H1 (cell line): ENCODE data around the gene UBN1. TPM values are rescaled to one million over a fixed set of nuclear protein-coding genes. Genes with fewer than 3 reads are reported as not detected.

Experiments
- CHD1 ChIP-seq: IDR thresholded peaks from 2 replicates; pipeline ENCODE4 v1.6.1; 2012; ENCODE audit warnings: low read depth, low read length, improper control_type of control experiment
- JUND ChIP-seq: IDR thresholded peaks from 2 replicates; pipeline ENCODE4 v1.6.1; 2011; ENCODE audit warnings: mild to moderate bottlenecking, improper control_type of control experiment, low read length
- SIX5 ChIP-seq: IDR thresholded peaks from 2 replicates; pipeline ENCODE4 v1.6.1; 2011; ENCODE audit warnings: mild to moderate bottlenecking, low read depth, low read length
- polyA plus RNA-seq, 7 experiments: library from polyadenylated mRNA; depleted of rRNA in 3 of 7; stranded (reverse) in 5 of 7; unstranded in 2 of 7; fragments of >200 nt in 5 of 7; fragments of 200-250 nt in 2 of 7; gene quantifications; 1 replicate in 5 of 7; 2 replicates in 1 of 7; 4 replicates in 1 of 7; pipeline versions ENCODE4 v1.2.1 to v1.2.3, GENCODE V29; 2011 to 2013; ENCODE audit warnings: missing spikeins in 2 of 7, mixed read lengths in 2 of 7
- total RNA-seq: library from RNA; stranded (reverse); fragmentation: NEBNext Ultra II Directional; extraction: Animal tissue kit (Norgen Biotek cat#: 25700); gene quantifications from 2 replicates; pipeline ENCODE4 v1.2.1, GENCODE V29; 2021

The UBN1 gene
- total and polyA plus RNA-seq, 2 of the 8 experiments (the other 6 are each of a cell fraction or from before 2014, with no cell fraction given), result 16.2 to 37.0 TPM

DNA sequence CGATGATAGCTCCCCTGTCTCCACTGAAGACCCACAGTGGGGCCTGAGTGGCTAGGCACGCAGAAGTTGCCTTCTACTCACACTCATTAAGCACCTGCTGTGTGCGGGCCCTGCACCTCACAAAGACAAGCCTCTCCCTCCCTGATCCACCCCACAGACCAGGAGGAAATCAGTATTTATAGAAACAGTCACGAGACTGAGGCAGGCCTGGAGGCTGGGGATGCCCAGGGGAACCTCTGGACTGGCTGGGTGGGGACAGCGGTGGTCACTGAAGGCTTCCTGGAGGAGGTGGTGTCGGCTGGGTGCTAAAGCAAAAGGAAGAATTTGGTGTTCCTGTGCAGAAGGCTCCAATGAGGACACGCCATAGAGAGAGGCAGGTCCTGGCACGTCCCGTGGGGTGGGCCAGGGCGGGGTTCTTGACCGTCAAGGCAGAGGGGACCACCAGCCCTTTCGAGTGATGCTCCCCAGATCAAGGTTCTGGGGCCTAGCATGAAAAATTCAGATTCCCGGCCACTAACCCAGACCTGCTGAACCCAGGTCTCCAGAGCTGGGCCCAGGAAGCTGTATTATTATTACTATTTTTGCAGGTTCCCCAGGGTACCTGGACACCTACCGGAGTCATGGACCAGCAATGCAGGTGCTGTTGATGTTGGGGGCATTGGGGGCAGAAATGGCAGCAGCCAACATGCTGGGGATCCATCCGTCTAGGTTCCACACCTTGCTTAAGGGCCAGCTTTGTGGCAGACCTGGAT, 66.7 kb downstream of the UBN1 start (continued):
- no peak for TF ChIP-seq JUND
- TF ChIP-seq CHD1, result no peak
- TF ChIP-seq SIX5, result no peak
